22Rv1 (cell line): ENCODE data around the gene HOXA10.

Experiments
- ZFX ChIP-seq: fragments of 450-650 bp; IDR thresholded peaks from 2 replicates; pipeline ENCODE4 v1.6.1; 2017; ENCODE audit warnings: antibody characterized with exemption, borderline replicate concordance
- TF ChIP-seq, protein P1 (sequence below): fragments of 450-650 bp; IDR thresholded peaks from 2 replicates; pipeline ENCODE4 v1.5.1; 2017; ENCODE audit warnings: mild to moderate bottlenecking

GRCh38 chr7:27198138-27198841 is 24.2 kb upstream of the HOXA10 start:
- TF ChIP-seq, protein P1, sequence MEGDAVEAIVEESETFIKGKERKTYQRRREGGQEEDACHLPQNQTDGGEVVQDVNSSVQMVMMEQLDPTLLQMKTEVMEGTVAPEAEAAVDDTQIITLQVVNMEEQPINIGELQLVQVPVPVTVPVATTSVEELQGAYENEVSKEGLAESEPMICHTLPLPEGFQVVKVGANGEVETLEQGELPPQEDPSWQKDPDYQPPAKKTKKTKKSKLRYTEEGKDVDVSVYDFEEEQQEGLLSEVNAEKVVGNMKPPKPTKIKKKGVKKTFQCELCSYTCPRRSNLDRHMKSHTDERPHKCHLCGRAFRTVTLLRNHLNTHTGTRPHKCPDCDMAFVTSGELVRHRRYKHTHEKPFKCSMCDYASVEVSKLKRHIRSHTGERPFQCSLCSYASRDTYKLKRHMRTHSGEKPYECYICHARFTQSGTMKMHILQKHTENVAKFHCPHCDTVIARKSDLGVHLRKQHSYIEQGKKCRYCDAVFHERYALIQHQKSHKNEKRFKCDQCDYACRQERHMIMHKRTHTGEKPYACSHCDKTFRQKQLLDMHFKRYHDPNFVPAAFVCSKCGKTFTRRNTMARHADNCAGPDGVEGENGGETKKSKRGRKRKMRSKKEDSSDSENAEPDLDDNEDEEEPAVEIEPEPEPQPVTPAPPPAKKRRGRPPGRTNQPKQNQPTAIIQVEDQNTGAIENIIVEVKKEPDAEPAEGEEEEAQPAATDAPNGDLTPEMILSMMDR, result no peak
- TF ChIP-seq ZFX, result no peak
